ENCODE measurements around the gene PRDM16. TPM values are rescaled to one million over a fixed set of nuclear protein-coding genes. Genes with fewer than 3 reads are reported as not detected.

PRDM16 gene
- total RNA-seq, 2 donors from 2014 or later = 0.79 to 6.1 TPM

DNA sequence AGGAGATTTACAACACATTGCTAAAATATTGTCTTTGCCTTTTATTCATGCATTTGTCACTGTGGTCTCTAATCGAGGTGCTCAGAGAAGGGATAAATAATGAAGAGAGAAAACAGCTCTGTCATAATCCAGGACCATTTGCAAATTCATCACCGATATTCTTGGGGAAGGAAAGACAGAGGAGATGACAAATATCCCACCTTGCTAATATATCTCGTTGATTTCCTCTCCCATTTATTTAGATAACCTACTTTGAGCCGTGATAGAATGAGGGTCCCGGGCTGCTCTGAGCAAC is 86.9 kb downstream of the PRDM16 start:
- H3K9me3 ChIP-seq = no peaks in the 10 kb centered on the region
- H3K4me1 ChIP-seq = no peaks in the 10 kb centered on the region
- DNase-seq = no peak
- intact Hi-C loops (cut with DNase I) = no loop called here
- no peaks in the 10 kb centered on the region for H3K36me3 ChIP-seq
- no peak overlapping the region for H3K9ac ChIP-seq (ENCODE audit: low read depth in 2 of 2, low read length in 2 of 2)
- H3K4me3 ChIP-seq = no peak overlapping the region
- H3K27ac ChIP-seq = no peak overlapping the region
- TF ChIP-seq, protein P1, sequence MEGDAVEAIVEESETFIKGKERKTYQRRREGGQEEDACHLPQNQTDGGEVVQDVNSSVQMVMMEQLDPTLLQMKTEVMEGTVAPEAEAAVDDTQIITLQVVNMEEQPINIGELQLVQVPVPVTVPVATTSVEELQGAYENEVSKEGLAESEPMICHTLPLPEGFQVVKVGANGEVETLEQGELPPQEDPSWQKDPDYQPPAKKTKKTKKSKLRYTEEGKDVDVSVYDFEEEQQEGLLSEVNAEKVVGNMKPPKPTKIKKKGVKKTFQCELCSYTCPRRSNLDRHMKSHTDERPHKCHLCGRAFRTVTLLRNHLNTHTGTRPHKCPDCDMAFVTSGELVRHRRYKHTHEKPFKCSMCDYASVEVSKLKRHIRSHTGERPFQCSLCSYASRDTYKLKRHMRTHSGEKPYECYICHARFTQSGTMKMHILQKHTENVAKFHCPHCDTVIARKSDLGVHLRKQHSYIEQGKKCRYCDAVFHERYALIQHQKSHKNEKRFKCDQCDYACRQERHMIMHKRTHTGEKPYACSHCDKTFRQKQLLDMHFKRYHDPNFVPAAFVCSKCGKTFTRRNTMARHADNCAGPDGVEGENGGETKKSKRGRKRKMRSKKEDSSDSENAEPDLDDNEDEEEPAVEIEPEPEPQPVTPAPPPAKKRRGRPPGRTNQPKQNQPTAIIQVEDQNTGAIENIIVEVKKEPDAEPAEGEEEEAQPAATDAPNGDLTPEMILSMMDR (IDR thresholded peaks at IDR 0.05) = no peak
- H3K27me3 ChIP-seq = no peaks in the 10 kb centered on the region

GRCh38 chr1:3156936-3157335 is 87.9 kb downstream of the PRDM16 start:
- intact Hi-C loops (cut with DNase I) = no loop called here
- H3K4me1 ChIP-seq = no peaks in the 10 kb centered on the region
- H3K27me3 ChIP-seq = no peaks in the 10 kb centered on the region
- no peaks in the 10 kb centered on the region for H3K9me3 ChIP-seq
- no peaks in the 10 kb centered on the region for H3K36me3 ChIP-seq
- TF ChIP-seq, protein P1 (IDR thresholded peaks at IDR 0.05) = no peak
- no peak overlapping the region for H3K9ac ChIP-seq (ENCODE audit: low read depth in 2 of 2, low read length in 2 of 2)
- H3K4me3 ChIP-seq = no peak overlapping the region
- DNase-seq = no peak
- no peak overlapping the region for H3K27ac ChIP-seq

GRCh38 chr1:3158347-3158746 is 89.3 kb downstream of the PRDM16 start:
- no peaks in the 10 kb centered on the region for H3K4me1 ChIP-seq
- H3K9me3 ChIP-seq = no peaks in the 10 kb centered on the region
- TF ChIP-seq, protein P1 (IDR thresholded peaks at IDR 0.05) = no peak
- intact Hi-C loops (cut with DNase I) = no loop called here
- DNase-seq = no peak
- H3K27me3 ChIP-seq = no peaks in the 10 kb centered on the region
- H3K9ac ChIP-seq (ENCODE audit: low read depth in 2 of 2, low read length in 2 of 2) = no peak overlapping the region
- no peak overlapping the region for H3K27ac ChIP-seq
- no peak overlapping the region for H3K4me3 ChIP-seq
- H3K36me3 ChIP-seq = no peaks in the 10 kb centered on the region

DNA sequence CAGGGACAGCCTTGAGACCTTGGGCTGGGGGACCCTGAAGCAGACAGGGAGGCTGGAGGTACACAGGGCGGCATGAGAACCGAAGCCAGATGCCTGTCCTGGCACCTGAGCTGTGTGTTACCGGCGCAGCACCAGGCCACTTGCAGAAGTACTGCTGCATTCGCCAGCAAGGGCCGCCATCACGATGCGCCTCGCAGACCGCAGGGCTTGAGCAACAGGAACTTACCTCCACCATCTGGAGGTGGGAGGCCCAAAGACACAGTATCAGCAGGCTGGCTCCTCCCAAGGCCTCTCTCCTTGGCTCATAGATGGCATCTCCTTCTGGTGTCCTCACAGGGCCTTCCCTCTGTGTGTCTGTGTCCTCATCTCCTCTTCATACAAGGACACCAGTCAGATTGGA is 90.1 kb downstream of the PRDM16 start:
- H3K9me3 ChIP-seq = no peaks in the 10 kb centered on the region
- no peak overlapping the region for H3K4me3 ChIP-seq
- no peaks in the 10 kb centered on the region for H3K27me3 ChIP-seq
- DNase-seq = no peak
- H3K9ac ChIP-seq (ENCODE audit: low read depth in 2 of 2, low read length in 2 of 2) = no peak overlapping the region
- no peaks in the 10 kb centered on the region for H3K4me1 ChIP-seq
- no peaks in the 10 kb centered on the region for H3K36me3 ChIP-seq
- intact Hi-C loops (cut with DNase I) = no loop called here
- no peak overlapping the region for H3K27ac ChIP-seq
- TF ChIP-seq, protein P1 (IDR thresholded peaks at IDR 0.05) = no peak

DNA sequence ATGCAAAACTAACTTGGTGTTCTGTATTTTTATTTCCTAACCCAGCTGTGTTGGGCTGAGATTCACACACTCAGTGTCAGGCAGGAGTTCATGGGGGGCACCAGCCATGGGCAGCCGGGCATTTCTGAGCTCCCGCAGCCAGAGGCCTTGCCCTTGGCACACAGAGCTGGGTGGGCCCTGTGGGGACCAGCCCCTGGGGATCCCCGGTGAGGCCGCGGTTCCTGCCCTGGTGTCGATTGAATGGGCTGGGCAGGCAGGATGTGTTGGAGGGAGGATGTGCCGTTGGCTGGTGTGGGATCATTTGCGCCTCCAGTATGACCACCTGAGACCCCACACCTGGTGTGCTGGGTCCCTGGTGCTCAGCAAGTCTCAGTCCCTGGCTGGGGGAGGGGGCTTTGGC is 91.0 kb downstream of the PRDM16 start:
- Histone ChIP-seq H3K9me3 (no peaks in the 10 kb centered on the region), H3K4me3 (no peak overlapping the region), H3K9ac (ENCODE audit: low read depth in 2 of 2, low read length in 2 of 2) (no peak overlapping the region), H3K36me3 (no peaks in the 10 kb centered on the region), H3K27ac (no peak overlapping the region), H3K27me3 (no peaks in the 10 kb centered on the region), H3K4me1 (no peaks in the 10 kb centered on the region)
- intact Hi-C loops (cut with DNase I) = no loop called here
- DNase-seq = no peak
- TF ChIP-seq, protein P1 (IDR thresholded peaks at IDR 0.05) = no peak

- H3K9ac ChIP-seq (ENCODE audit: low read depth in 2 of 2, low read length in 2 of 2) = no peak overlapping the region
Measured at GRCh38 chr1:3160647-3161145, 91.7 kb downstream of the PRDM16 start.

More at GRCh38 chr1:3160647-3161145, 91.7 kb downstream of the PRDM16 start:
- Histone ChIP-seq H3K9me3 (no peaks in the 10 kb centered on the region), H3K4me1 (no peaks in the 10 kb centered on the region), H3K27ac (no peak overlapping the region), H3K36me3 (no peaks in the 10 kb centered on the region), H3K27me3 (no peaks in the 10 kb centered on the region), H3K4me3 (no peak overlapping the region)
- intact Hi-C loops (cut with DNase I) = no loop called here
- TF ChIP-seq, protein P1 (IDR thresholded peaks at IDR 0.05) = no peak
- DNase-seq = no peak

All from colonic mucosa (tissue), 4 donors.